Measurements from ENCODE around the gene FBN2.

GRCh38 chr5:128355961-128356360, 182.1 kb downstream of the FBN2 start:
- TF ChIP-seq CTCF (IDR thresholded peaks at IDR 0.05) (no peak), POLR2A (IDR thresholded peaks at IDR 0.05) (no peak)

Measured in lower leg skin (tissue), 3 donors.